DMS153 treated with DMSO at 0.1 percent for 48 hours (cell line): ENCODE measurements around the gene SPON2.
"Not testable (repeated sequence)": the region's sequence is repeated elsewhere in the genome, so short reads cannot be mapped to it uniquely, and the experiment has no call there.

ENCODE experiments used
- DNase-seq: peaks from one replicate; lab custom pipeline; 2025; ENCODE audit not compliant: unreplicated experiment; lab: John Stamatoyannopoulos, UW

Gene SPON2

DNA sequence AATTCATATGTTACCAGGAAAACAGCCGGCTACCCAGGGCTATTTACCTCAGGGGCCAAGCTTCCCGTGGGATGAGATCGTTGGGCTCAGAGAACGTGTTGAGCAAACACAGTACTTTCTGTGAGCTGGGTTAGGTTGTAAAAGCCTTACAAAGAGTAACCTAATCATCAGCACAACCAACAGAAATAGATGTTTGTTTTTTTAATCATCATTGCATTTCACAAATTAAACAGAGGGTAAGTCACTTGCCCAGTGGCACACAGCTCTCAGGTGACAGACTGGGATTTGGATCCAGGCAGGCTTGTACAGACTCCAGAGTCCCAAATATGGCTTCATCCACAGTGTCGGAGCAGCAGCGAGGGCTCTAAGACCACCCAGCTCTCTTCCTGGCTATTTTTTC is 20.1 kb downstream of the SPON2 start:
- no peak for DNase-seq

DNA sequence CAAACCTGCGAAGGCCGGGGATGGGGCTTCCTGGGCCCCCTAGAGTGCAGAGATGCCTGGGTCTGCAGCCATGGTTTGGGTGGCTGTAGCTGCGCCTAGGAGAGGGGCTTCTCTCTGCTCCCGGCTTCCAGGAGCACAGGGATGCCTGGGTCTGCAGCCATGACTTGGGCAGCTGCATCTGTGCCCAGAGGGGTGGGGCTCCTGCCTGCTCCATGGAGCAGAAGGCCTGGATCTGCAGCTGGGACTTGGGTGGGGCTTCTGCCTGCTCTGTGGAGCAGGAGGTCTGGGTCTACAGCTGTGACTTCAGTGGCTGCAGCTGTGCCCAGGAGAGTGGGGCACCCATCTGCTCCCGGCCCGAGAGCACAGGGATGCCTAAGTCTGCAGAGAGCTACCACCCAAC is 20.8 kb downstream of the SPON2 start:
- DNase-seq: no peak

DNA sequence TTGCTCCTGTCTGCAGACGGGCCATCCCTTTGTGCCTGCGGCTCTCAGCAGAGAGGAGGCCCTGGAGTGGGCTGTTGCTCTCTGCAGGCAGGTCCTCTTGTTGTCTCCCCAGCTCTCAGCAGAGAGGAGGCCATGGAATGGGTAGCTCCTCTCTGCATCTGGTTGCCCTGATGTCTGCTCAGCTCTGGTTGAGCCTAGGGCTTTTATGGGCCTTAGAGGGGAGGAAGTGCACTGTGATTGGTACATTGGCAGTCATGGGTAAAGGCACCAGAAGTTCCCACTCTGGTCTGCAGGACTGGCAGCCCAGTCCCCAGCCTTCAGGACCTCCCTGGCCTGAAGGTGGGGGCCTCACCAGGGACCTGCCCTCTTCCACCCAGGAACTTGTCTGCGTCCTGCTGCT is 21.5 kb downstream of the SPON2 start:
- DNase-seq: no peak

DNA sequence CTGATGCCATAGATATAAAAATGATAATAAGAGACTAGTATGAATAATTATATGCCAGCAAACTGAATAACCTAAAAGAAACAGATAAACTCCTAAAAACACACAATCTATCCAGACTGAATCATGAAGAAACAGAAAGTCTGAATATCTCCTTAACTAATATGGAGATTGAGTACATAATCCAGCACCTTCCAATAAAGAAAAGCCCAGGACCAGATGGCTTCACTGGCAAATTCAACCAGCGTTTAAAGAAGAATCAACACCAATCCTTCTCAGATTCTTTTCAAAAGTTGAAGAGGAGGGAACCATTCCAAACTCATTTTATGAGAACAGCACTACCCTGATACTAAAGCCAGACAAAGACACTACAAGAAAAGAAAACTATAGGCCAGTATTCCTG is 32.5 kb downstream of the SPON2 start:
- DNase-seq: no peak

DNA sequence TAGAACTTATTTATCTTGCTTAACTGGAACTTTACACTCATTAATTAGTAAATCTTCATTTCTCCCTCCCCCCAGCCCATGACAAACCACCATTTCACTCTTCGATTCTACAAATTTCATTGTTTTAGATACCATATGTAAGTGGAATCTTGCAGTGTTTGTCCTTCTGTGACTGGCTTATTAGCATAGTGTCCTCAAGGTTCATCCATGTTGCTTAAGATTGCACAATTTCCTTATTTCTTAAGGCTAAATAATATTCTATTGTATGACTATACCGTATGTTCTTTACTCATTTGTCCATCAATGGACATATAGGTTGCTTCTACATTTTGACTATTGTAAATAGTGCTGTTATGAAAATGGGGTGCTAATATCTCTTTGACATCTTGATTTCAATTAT is 34.5 kb downstream of the SPON2 start:
- DNase-seq: no peak

DNA sequence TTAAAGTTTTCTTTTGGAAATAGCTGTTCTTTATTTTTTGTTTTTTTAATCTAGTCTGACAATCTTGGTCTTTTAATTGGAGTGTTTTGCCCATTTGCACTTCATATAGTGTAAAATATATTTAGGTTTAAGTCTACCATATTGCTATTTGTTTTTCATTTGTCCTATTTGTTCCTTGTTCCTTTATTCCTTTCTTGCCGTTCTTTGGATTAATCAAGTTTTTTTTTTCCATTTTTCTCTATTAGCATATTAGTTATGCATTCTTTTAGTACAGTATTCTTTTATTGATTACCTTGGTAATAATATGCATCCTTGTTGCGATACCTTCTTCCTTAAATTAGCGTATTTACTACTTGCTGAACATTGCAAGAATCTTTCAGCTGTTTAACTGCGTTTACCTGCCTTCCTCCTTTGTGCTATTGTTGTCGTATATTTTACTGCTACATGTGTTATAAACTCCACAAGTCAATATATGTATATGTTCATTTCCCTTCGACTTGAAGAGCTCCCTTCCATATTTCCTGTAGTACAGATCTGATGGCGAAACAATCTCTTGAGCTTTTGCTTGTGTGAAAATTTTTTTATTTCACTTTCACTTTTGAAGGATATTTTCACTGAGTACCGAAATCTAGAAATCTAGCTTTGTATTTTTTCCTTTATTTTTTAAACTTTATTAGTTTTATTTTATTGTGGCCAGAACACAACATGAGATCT is 35.2 kb downstream of the SPON2 start:
- no peak for DNase-seq

DNA sequence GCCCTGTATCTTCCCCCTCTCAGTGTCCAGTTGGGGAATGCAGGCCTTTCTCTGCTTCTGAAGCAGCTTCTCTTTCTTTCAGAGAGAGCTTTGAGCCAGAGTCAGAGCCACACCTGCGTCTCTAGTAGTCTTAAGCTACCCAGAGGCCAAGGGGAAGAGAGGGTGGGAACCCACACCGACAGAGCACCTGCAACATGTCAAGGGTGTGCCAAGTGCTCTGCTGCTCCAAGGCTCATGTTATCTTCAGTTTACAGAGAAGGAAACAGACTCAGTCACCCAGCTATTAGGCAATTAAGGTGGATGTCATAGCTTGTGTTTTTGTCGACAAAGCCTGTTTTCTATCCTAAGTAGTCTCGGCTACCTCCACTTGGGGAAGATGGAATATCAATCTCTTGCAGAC is 36.3 kb downstream of the SPON2 start:
- no peak for DNase-seq

DNA sequence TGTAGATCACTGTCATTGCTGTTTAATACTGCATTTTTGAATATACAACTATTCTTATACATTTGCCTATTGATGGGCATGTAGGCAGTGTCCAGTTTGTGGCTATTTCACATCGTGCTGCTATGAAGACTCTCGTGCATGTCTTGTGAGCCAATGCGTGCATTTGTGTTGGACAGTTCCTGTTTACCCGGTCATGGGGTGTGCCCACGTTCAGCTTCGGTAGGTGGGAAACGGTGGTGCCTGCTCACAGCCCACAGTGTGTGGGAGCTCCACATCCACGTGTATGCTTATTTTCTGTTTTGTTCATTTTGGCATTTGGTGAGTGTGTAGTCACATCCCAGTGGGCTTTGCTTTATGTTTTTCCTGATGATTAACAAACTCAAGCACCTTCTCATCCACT is 39.4 kb downstream of the SPON2 start:
- DNase-seq: no peak

DNA sequence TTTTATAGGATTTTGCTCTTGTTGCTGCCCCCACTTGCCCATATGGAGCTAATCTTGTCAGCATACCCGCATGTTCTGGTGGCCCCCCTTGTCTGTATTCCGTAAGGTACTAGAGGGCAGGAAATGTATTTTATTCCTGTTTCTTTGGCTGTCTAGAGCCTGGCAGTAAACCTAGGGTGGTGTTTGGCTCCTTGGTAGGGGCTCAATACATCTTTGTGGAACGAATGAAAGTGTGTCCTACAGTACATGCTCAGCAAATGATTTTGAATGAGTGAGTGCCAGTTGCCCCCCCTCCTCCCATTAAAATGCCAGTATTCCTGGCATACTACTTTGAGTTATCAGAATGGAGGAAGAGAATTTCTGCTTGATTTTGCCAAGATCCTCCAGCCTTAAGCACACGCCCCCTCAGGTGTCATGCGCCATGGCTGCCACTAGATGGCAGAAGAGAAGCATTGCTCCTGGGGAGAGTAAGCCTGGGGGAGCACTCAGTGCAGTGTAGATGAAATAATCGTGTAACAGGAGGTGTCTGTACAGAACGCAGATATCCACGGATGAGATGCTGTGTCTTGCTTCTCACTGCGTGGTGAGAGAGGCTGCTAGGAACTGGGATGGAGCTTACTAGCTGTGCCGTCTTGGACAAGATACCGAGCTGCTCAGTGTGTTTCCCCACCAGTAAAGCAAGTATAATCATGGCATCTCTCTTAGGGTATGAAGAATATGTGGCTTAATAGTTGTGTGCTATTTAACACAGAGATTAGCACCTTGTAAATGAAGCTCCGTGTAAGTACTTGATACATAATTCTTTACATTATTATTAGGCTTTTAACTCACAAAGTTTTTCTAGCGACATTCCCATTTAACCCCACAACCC is 41.8 kb downstream of the SPON2 start:
- peak; percentile 9 for DNase-seq

DNA sequence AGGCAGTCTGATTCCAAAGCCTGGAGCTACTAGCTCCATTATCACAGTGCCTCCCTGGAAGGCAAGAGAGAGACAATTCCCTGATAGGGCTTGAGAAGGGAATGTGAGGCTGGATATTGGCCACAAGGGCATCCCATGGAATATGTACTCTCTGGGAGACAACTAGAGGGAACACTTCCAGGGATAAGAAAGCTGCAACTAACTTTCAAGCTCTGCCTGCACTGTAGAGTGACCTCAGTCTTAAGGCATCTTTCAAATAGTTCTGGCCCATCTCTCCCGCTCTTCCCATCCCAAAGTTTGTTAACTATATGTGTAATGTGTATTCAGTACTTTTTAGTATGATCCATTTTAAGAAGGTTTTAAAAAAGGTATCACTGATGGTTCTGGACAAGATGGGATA is 45.9 kb downstream of the SPON2 start:
- no peak for DNase-seq

DNA sequence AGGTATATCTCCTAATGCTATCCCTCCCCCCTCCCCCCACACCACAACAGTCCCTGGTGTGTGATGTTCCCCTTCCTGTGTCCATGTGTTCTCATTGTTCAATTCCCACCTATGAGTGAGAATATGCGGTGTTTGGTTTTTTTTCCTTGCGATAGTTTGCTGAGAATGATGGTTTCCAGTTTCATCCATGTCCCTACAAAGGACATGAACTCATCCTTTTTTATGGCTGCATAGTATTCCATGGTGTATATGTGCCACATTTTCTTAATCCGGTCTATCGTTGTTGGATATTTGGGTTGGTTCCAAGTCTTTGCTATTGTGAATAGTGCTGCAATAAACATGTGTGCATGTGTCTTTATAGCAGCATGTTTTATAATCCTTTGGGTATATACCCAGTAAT is 46.9 kb downstream of the SPON2 start:
- not testable (repeated sequence) for DNase-seq

DNA sequence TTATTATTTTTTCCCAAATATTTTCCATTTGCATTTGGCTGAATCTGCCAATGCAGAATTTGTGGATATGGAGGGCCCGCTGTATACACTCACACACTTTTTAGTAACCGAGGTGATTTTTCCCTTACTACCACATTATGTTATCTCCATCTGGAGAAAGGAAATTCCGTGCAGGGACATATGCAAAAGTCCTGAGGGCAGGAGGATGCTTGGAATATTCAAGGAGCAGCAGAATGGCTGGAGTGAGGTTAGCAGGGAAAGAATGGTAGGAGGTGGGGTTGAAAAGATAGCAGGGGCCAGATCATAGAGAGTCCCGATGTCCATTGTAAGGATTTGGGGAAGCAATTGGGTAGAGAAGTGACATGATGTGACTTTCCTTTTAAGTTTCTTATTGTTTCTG is 47.6 kb downstream of the SPON2 start:
- DNase-seq: no peak

DNA sequence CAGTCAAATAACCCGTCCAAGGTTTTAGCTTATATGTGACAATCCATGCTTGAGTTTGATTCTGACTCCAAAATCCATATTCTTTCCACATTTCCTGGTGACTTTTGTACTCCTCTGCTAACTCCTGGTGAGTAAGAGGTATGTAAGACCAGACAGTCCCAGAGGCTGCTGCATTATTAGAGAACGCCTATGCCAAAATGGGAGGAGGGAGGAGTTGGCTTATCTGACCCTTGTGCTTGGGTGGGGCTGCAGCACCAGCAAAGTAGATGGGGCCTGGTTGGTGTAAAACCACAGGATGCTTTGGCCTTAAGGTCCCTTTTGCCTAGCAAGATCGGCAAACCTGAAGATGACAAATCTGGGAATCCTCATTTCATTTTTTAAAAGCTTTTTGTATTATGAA is 49.9 kb downstream of the SPON2 start:
- DNase-seq: no peak
